Trophoblast cell (in vitro differentiated cells and primary cell): ENCODE measurements around the gene BIRC6.
"Not testable (repeated sequence)": the region's sequence is repeated elsewhere in the genome, so short reads cannot be mapped to it uniquely, and the experiment has no call there.

Experiments
- DNase-seq, 2 donors: peaks; one replicate each; pipeline ENCODE4 v3.0.0-alpha.2; 2016
- H2AFZ ChIP-seq: 2 replicates; pipeline ENCODE4 v1.6.1; 2013; ENCODE audit warnings: low read length, moderate library complexity, mild to moderate bottlenecking; ENCODE audit not compliant: insufficient read depth, poor library complexity
- H2AK5ac ChIP-seq: 2 replicates; pipeline ENCODE4 v1.6.1; 2013; ENCODE audit warnings: mild to moderate bottlenecking, low read length
- H2BK120ac ChIP-seq: 2 replicates; pipeline ENCODE4 v1.6.1; 2013; ENCODE audit warnings: low read length, mild to moderate bottlenecking, moderate library complexity; ENCODE audit not compliant: insufficient read depth, poor library complexity
- H2BK12ac ChIP-seq: 2 replicates; pipeline ENCODE4 v1.6.1; 2013; ENCODE audit warnings: mild to moderate bottlenecking, low read length, moderate library complexity
- H2BK5ac ChIP-seq: 2 replicates; pipeline ENCODE4 v1.6.1; 2013; ENCODE audit warnings: low read length, low read depth, moderate library complexity, mild to moderate bottlenecking; ENCODE audit not compliant: poor library complexity
- H3K14ac ChIP-seq: 2 replicates; pipeline ENCODE4 v1.6.1; 2013; ENCODE audit warnings: mild to moderate bottlenecking, low read length
- H3K18ac ChIP-seq: 2 replicates; pipeline ENCODE4 v1.6.1; 2013; ENCODE audit warnings: mild to moderate bottlenecking, low read length
- H3K23ac ChIP-seq: 2 replicates; pipeline ENCODE4 v1.6.1; 2013; ENCODE audit warnings: low read length
- H3K27ac ChIP-seq: 2 replicates; pipeline ENCODE4 v1.5.1; 2013; ENCODE audit warnings: low read depth, mild to moderate bottlenecking, inconsistent platforms, low read length, moderate library complexity
- H3K27me3 ChIP-seq: 2 replicates; pipeline ENCODE4 v1.6.1; 2013; ENCODE audit warnings: inconsistent platforms, mild to moderate bottlenecking, low read length, moderate library complexity; ENCODE audit not compliant: insufficient read depth
- H3K36me3 ChIP-seq, 2 experiments: 1 replicate in 1 of 2; 2 replicates in 1 of 2; pipeline ENCODE4 v1.6.1; 2013; ENCODE audit warnings: low read length in 2 of 2, mild to moderate bottlenecking in 2 of 2, moderate library complexity in 1 of 2; ENCODE audit not compliant: insufficient read depth in 2 of 2, control insufficient read depth in 1 of 2
- H3K4ac ChIP-seq: 2 replicates; pipeline ENCODE4 v1.6.1; 2013; ENCODE audit warnings: low read depth, mild to moderate bottlenecking, low read length, moderate library complexity
- H3K4me1 ChIP-seq, 2 experiments: 1 replicate in 1 of 2; 2 replicates in 1 of 2; pipeline ENCODE4 v1.6.1; 2013; ENCODE audit warnings: low read length in 2 of 2, mild to moderate bottlenecking in 2 of 2, moderate library complexity in 1 of 2; ENCODE audit not compliant: insufficient read depth in 2 of 2, control insufficient read depth in 1 of 2
- H3K4me2 ChIP-seq: 2 replicates; pipeline ENCODE4 v1.6.1; 2013; ENCODE audit warnings: inconsistent platforms, mild to moderate bottlenecking, low read length, moderate library complexity
- H3K4me3 ChIP-seq: 2 replicates; pipeline ENCODE4 v1.5.1; 2013; ENCODE audit warnings: mild to moderate bottlenecking, low read depth, low read length, inconsistent platforms
- H3K79me1 ChIP-seq: one replicate; pipeline ENCODE4 v1.6.1; 2013; ENCODE audit warnings: low read length
- H3K79me2 ChIP-seq: 2 replicates; pipeline ENCODE4 v1.6.1; 2013; ENCODE audit warnings: low read length, mild to moderate bottlenecking; ENCODE audit not compliant: control insufficient read depth, insufficient read depth, poor library complexity
- H3K9ac ChIP-seq: 2 replicates; pipeline ENCODE4 v1.6.1; 2013; ENCODE audit warnings: mild to moderate bottlenecking, low read length
- H3K9me3 ChIP-seq: 2 replicates; pipeline ENCODE4 v1.6.1; 2013; ENCODE audit warnings: low read depth, mild to moderate bottlenecking, control low read depth, inconsistent platforms, low read length; ENCODE audit not compliant: insufficient read depth
- H4K12ac ChIP-seq: 2 replicates; pipeline ENCODE4 v1.6.1; 2013; ENCODE audit warnings: low read depth, mild to moderate bottlenecking, low read length, moderate library complexity
- H4K8ac ChIP-seq: 2 replicates; pipeline ENCODE4 v1.6.1; 2013; ENCODE audit warnings: low read depth, mild to moderate bottlenecking, low read length, moderate library complexity
- H4K91ac ChIP-seq: one replicate; pipeline ENCODE4 v1.6.1; 2013; ENCODE audit warnings: low read depth, mild to moderate bottlenecking, low read length, moderate library complexity
- WGBS: extraction: QIAGEN DNeasy Blood & Tissue Kit; methylation state at CpG from one replicate; pipeline ENCODE4 v1.1.7; 2013; ENCODE audit warnings: missing lambda C conversion rate; ENCODE audit not compliant: insufficient read length, insufficient coverage; ENCODE audit errors: extremely low coverage; 5-methylcytosine and 5-hydroxymethylcytosine counted together

Gene BIRC6

DNA sequence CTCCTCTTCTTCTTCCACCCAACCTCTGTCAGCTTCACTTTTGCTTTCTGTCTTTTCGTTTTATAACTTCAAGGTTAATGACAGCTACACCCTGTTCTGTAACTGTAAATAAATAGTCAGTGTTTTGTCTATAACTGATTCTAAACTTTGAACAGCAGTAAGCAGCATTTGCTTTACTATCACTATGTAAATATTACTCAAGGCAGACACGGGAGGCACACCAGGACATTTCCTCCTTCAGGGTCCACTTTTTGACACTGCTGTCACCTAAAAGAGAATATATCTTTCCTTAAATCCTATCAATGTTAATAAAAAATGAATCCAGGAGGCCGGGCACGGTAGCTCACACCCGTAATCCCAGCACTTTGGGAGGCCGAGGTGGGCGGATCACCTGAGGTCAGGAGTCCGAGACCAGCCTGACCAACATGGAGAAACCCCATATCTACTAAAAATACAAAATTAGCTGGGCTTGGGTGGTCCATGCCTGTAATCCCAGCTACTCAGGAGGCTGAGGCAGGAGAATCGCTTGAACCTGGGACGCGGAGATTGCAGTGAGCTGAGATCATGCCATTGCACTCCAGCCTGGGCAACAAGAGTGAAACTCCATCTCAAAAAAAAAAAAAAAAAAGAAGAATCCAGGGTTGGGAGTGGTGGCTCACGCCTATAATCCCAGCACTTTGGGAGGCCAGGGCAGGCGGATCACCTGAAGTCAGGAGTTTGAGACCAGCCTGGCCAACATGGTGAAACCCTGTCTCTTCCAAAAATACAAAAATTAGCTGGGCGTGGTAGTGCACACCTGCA lies 27.4 kb upstream of the BIRC6 start:
- H3K27me3 ChIP-seq, H3K79me1 ChIP-seq, H4K91ac ChIP-seq, H4K12ac ChIP-seq, H3K36me3 ChIP-seq, H2AFZ ChIP-seq, H3K4ac ChIP-seq, H3K9me3 ChIP-seq, H3K14ac ChIP-seq, H3K79me2 ChIP-seq, H3K4me1 ChIP-seq, H2BK12ac ChIP-seq, H3K23ac ChIP-seq, H3K9ac ChIP-seq, H4K8ac ChIP-seq, H2BK5ac ChIP-seq, H3K4me3 ChIP-seq, H3K4me2 ChIP-seq, DNase-seq, H3K27ac ChIP-seq, H2AK5ac ChIP-seq, H3K18ac ChIP-seq, H2BK120ac ChIP-seq: not testable (repeated sequence)
- WGBS, result no CpG with 5 or more reads among the region's 14 CpGs

DNA sequence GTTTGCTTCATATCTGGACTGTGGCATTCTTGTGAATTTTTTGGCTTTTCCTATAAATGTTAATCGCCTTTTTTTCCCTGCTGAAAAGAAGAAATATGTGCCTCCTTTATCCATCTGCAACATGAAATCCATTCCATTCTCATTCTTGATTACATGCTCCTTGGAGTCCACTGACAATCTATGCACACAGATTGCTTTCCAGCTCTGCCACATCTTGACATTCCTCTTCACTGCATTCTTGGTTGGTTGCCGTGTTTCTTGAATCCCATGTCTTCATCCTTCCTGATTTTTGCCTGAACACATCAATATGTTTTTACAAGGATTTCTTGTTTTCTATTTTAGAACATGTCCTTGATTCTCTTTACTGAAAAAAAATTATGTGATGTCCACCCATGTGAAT lies 26.7 kb upstream of the BIRC6 start:
- H3K27ac ChIP-seq, result no peak overlapping the region
- no peak overlapping the region for H3K4me3 ChIP-seq
- H2AFZ ChIP-seq, result no peak overlapping the region
- no peak for DNase-seq
- H3K36me3 ChIP-seq, result no peaks in the 10 kb centered on the region
- no peaks in the 10 kb centered on the region for H3K4me1 ChIP-seq
- H2BK12ac ChIP-seq, result no peak overlapping the region
- H3K9ac ChIP-seq, result no peak overlapping the region
- H3K79me1 ChIP-seq, result no peaks in the 10 kb centered on the region
- no CpG with 5 or more reads among the region's 2 CpGs for WGBS
- H2BK5ac ChIP-seq, result no peak overlapping the region
- H3K4ac ChIP-seq, result no peak overlapping the region
- H3K79me2 ChIP-seq, result no peaks in the 10 kb centered on the region
- no peak overlapping the region for H4K91ac ChIP-seq
- H3K27me3 ChIP-seq, result no peaks in the 10 kb centered on the region
- no peak overlapping the region for H3K23ac ChIP-seq
- no peak overlapping the region for H3K18ac ChIP-seq
- no peak overlapping the region for H4K12ac ChIP-seq
- H3K9me3 ChIP-seq, result no peaks in the 10 kb centered on the region
- H3K14ac ChIP-seq, result no peak overlapping the region
- no peak overlapping the region for H2AK5ac ChIP-seq
- H2BK120ac ChIP-seq, result no peak overlapping the region
- H3K4me2 ChIP-seq, result no peak overlapping the region
- H4K8ac ChIP-seq, result no peak overlapping the region

GRCh38 chr2:32342801-32343200 lies 14.0 kb upstream of the BIRC6 start:
- Histone ChIP-seq H4K91ac (no peak overlapping the region), H3K18ac (no peak overlapping the region), H2AK5ac (no peak overlapping the region), H3K36me3 (no peaks in the 10 kb centered on the region), H3K4me2 (no peak overlapping the region), H3K79me1 (no peaks in the 10 kb centered on the region), H3K14ac (no peak overlapping the region), H3K23ac (no peak overlapping the region), H3K4ac (no peak overlapping the region), H2BK12ac (no peak overlapping the region), H2AFZ (no peak overlapping the region), H3K27me3 (no peaks in the 10 kb centered on the region), H3K27ac (no peak overlapping the region), H3K4me3 (no peak overlapping the region), H2BK5ac (no peak overlapping the region), H2BK120ac (no peak overlapping the region), H3K4me1 (no peaks in the 10 kb centered on the region), H4K8ac (no peak overlapping the region), H4K12ac (no peak overlapping the region), H3K9me3 (no peaks in the 10 kb centered on the region), H3K9ac (no peak overlapping the region), H3K79me2 (no peaks in the 10 kb centered on the region)
- WGBS, result no CpG with 5 or more reads among the region's 2 CpGs
- DNase-seq, result no peak

DNA sequence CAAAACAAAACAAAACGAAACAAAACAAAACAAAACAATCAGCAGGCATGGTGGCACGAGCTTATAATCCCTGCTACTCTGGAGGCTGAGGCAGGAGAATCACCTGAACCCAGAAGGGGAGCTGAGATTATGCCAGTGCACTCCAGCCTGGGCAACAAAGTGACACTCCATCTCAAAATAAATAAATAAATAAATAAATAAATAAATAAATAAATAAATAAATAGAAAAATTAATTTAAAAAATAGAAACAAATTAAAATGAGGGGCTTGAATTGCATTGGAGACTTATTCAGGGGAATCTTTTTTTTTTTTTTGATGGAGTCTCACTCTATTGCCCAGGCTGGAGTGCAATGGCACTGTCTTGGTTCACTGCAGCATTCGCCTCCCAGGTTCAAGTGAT lies 6.0 kb upstream of the BIRC6 start:
- not testable (repeated sequence) for H3K27ac ChIP-seq, H3K79me2 ChIP-seq, H3K9me3 ChIP-seq, H3K4me1 ChIP-seq, H3K14ac ChIP-seq, H3K18ac ChIP-seq, H2AK5ac ChIP-seq, H3K36me3 ChIP-seq, H3K9ac ChIP-seq, H4K8ac ChIP-seq, H3K27me3 ChIP-seq, H2BK120ac ChIP-seq, H2AFZ ChIP-seq, H3K4ac ChIP-seq, DNase-seq, H4K91ac ChIP-seq, H4K12ac ChIP-seq, H2BK12ac ChIP-seq, H3K23ac ChIP-seq, H2BK5ac ChIP-seq, H3K4me3 ChIP-seq, H3K79me1 ChIP-seq, H3K4me2 ChIP-seq
- WGBS, result no CpG with 5 or more reads among the region's 3 CpGs
